C4-2B (cell line): ENCODE results near the gene PADI4.

Source experiments
- ZFX ChIP-seq: fragments of 450-650 bp; IDR thresholded peaks from 2 replicates; pipeline ENCODE4 v1.6.1; 2017
- TF ChIP-seq, protein P1 (sequence below): fragments of 450-650 bp; conservative IDR thresholded peaks from 2 replicates; pipeline ENCODE4 v1.5.1; 2017; ENCODE audit warnings: mild to moderate bottlenecking

DNA sequence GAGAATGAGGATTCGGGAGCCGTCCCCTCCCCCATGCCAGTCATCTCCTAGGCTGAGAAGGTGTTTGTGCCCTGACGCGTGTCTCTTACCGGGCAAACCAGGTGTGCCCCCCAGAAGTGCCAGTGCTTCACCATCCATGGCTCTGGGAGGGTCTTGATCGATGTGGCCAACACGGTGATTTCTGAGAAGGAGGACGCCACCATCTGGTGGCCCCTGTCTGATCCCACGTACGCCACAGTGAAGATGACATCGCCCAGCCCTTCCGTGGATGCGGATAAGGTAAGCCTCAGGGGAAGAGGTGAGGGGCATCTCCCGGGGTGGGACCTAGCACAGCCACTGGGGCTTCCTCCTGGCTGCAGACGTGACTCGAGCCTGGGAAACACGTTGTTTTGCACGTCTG is 65.0 kb downstream of the PADI4 start:
- TF ChIP-seq, protein P1, sequence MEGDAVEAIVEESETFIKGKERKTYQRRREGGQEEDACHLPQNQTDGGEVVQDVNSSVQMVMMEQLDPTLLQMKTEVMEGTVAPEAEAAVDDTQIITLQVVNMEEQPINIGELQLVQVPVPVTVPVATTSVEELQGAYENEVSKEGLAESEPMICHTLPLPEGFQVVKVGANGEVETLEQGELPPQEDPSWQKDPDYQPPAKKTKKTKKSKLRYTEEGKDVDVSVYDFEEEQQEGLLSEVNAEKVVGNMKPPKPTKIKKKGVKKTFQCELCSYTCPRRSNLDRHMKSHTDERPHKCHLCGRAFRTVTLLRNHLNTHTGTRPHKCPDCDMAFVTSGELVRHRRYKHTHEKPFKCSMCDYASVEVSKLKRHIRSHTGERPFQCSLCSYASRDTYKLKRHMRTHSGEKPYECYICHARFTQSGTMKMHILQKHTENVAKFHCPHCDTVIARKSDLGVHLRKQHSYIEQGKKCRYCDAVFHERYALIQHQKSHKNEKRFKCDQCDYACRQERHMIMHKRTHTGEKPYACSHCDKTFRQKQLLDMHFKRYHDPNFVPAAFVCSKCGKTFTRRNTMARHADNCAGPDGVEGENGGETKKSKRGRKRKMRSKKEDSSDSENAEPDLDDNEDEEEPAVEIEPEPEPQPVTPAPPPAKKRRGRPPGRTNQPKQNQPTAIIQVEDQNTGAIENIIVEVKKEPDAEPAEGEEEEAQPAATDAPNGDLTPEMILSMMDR: no peak
- no peak for TF ChIP-seq ZFX
